NCI-H128 (cell line): Measurements from ENCODE around the gene TMEM52.
"Not testable (repeated sequence)": the region's sequence is repeated elsewhere in the genome, so short reads cannot be mapped to it uniquely, and the experiment has no call there.

Experiments used
- DNase-seq: peaks from one replicate; lab custom pipeline; 2025; ENCODE audit not compliant: unreplicated experiment; lab: John Stamatoyannopoulos, UW

Gene TMEM52

DNA sequence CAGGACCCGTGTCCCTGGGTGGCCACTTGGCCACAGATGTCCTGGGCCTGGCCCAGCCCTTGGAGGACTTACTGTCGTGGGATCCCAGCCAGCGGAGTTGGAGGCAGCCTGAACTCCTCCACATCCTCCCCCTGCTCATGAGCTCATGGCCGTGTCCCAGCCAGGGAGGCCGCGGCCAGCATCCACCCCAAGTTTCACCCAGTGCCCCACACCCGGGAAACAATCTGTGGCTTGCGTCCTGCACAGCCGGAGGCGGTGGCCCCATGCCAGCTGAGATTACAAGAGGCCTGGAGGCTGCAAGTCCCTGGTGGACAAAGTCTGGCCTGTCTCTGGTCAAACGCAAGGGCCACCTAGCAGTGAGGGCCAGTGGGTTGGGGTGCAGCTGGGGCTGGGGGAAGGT lies 27.5 kb upstream of the TMEM52 start:
- DNase-seq, result no peak

DNA sequence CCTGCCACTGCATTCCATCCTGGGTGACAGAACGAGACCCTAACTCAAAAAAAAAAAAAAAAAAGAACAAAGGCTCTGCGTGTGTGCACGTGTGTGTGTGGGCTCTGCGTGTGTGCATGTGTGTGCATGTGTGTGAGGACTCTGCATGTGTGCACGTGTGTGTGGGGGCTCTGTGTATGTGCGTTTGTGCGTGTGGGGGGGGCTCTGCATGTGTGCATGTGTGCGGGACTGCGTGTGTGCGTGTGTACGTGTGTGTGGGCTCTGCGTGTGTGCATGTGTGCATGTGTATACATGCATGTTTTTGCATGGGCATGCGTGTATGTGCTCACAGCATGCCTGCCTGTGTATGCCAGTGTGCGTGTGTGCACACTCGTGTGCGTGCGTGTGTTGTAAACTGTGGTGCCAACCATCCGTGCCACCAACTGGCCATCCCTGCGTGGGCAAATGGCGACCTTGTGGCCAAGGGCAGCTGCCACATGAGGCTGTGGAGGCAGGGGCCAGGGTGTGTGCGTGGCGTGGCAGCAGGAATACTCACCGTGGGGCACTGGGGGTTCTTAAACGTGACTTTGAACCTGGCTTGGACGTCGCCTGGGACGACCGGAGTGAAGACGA lies 26.8 kb upstream of the TMEM52 start:
- no peak for DNase-seq

DNA sequence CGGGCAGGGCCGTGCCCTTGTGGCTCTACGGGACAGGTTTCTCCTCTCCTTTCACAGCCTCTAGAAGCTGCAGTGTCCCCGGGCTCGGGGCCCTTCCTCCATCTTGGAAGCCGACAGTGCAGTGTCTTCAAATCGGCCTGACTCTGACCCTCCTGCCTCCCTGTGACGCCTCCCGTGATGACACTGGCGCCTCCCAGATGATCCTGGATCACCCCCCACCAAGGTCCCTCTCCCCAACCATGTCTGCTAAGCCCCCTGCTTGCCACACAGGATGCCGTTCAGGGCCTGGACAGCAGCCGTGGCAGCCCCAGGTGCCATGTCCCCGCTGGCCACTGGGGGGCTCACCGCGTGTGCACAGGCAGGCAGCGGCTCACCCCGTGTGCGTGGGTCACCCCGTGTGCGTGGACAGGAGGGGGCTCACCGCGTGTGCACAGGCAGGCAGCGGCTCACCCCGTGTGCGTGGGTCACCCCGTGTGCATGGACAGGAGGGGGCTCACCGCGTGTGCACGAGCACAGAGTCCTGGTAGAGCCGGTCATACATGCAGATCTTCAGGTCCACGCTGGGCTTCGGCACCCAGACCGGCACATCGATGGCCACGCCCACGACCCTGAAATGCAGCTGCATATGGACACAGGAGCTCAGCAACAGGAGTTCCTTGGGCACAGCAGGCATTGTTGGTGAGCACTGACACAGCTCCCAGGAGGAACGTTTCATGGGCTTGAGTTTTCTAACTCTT lies 24.9 kb upstream of the TMEM52 start:
- no peak for DNase-seq

DNA sequence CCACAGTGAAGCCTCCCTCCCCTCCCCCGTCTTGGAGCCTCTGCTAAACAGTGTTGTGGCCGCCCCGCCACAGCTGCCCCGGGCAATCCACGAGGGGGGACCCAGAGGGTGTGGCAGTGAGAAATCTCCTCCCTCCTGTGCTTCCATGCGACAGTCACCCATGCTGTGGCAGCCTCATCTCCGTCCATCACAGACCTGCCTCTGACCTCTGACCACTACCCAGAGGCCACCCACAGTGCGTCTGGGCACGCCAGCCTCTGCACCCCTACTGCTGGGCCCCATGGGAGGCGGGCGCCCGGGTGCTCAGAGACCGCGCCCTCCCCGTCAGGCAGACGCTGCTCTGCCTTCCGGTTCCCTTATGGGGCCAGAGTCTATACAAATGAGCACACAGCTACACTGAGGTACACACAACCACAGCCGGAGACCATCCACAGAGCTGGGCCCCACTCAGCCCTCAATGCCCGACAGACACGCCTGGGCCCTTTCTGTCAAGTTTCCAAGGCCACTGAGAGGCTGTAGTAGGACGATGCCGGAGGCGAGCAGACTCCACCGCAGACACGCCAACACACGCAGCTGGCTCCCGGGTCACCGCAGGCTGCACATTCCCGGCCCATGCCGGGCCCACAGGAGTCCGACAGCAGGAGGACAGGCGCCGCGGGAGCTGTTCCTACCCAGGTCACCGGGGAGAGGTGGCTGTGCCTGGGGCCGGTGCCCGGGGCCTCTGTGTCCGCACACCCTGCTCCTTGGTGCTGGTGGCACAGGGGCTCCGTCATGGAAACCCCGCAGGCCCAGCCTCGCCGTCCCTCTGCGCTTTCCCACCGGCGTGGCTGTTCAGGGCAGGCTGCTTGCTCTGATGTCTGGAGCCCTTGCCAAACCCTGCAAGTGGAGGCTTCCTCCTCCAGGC lies 23.9 kb upstream of the TMEM52 start:
- DNase-seq, result no peak

DNA sequence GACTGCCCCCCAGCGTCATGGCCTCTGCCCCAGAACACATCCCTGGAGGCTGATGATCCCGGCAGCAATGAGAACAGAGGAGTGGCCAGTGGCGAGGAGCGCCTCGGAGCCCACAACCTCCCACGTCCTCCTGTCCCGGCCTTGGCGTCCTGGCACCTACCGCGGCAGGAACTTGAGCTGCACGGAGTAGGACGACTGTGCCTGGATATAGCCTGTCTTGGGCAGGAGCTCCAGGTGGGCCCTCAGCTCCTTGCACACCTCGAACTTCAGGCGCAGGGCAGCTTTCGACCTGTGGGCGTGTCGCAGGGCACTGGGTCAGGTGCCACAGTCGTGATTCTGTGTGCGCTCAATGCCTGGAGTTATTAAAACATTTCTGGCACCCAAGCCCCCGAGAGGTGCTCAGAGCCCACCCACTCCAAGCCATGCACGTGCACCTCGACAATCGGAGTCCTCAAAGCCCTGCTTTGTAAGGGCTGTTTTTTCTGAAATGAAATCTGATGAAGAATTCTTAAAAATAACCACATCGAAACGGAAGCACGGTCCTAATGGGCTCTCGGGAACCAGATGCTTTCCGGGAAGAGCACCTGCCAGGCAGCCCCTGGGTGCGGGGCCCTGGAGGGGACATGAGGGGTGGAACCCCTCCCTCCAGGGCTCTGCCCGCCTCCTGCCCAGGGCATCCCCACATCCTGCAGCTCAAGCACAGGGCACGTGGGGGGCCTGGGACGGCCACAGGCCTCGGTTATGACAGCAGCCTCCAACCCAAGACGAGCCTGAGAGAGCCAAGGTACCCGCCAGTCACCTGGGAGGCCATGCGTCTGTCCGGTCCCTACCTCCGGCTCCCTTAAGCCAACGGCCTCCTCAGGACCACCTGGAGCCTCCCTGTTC lies 23.0 kb upstream of the TMEM52 start:
- DNase-seq, result no peak

DNA sequence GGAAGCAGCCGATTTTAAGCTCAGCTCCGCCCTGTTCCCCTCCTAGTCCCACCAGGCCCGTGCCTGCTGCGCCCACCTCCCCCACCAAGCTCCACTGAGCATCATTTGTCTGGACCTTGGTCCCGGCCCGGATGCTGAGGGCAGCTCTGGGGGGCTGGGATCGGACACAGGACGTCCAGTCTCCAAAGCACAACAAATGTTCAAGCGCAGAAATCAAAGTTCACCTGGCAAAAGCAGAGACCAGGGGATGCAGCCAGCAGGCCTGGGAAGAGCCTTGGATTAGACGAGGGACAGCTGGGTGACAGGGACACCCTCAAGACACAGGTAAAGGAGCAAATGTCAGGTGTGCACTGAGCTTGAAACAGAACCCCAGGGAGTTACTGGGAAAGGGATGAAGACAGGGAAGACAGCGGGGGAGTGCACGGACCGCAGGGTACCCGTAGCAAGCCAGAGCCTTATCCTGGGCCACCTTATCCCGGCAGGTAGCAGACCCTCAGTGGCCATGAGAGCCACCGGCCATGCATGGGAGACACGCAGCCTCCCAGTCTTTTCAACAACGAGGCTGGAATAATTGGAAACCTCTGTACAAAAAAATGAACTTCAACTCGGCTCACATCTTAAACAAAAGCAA lies 22.2 kb upstream of the TMEM52 start:
- DNase-seq, result no peak

DNA sequence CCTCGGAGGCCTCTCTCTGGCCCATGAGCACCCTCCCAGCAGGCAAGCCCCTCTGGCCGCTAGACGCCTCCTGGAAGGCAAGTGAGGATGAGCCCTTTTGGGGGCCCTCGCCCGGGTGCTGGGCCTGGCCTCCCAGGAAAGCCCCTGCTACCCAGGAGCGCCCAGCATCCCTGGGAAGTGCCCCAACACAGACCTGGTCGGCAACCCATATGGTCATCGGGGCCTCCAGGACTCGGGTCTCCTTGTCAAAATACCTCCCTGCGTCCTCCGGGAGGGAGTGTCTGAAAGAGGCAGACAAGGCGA lies 21.0 kb upstream of the TMEM52 start:
- DNase-seq, result no peak

DNA sequence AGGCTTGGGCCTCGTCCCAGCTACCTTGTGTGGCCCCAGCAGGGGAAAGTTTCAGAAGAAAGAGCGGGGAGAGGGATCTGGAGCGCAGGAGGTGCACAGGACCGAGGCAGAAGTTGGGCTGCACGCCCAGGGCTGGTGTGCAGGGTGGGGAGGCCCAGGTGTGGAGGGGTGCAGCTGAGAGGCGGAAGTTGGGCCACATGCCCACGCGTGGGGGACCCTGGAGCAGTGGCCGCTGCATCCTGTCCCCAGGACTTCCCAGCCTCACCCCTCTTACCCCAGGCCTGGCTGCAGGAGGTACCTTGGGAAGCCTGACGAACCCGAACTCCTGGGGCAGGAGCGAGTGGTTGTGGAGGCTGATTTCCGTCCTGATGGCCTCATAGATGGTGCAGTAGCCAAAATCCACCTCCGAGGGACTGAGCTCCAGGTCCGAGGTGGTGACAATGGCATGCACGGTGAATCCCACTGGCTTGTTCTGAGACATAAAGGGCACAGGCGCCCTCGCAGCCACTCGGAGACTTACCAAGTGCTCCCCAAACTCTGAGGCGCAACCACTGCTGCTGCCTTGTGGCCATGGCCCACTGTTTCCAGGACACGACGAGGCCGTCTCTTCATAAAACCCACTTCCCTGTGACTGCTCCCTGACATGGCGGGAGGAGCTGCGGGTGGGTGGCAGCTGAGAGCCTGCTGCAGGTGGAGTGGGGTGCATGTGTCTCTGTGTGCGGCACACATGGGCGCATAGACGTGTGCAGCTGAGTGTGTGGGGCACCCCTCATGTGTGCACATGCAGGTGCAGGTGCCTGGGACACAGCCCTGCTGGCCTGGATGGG lies 20.4 kb upstream of the TMEM52 start:
- no peak for DNase-seq

DNA sequence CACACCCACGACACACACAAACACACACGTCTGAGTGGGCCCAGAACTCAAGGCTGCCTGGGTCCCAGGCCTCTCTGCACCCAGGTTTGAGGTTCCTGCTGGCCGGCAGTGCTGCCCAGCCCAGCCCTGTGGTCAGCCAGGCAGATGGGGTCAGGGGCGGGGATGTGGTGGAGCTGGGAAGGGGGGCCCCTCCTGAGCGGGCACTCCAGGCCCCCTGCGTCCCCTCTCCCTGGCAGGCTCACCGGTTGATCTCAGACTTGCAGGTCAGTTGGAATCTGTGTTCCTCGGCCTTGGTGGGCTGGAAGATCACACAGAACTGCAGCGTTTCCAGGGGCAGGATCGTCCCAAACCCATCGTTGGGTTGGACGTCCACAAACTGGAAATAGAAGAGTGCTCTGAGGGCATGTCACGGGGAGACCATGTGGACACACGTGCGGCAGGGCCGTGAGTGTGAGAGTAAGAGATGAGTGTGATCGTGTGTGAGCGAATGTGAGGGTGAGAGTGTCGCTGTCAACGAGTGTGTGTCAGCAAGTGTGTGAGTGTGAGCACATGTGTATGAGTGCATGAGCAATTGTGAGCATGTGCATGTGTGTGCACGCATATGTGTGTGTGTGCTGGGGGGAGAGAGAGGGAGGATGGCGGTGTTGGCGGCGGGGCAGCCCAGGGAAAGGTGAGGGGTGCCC lies 19.7 kb upstream of the TMEM52 start:
- DNase-seq, result no peak

DNA sequence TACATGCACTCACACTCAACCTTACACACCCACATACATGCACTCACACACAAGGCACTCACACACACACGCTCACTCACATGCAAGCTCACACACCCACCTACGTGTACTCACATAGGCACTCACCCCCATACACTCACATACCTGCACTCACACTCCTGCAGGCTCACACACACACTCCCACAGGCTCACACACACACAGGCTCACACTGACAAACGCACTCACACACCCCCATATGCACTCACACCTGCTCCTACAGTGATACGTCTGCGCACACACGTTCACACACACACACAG lies 19.1 kb upstream of the TMEM52 start:
- DNase-seq, result no peak

DNA sequence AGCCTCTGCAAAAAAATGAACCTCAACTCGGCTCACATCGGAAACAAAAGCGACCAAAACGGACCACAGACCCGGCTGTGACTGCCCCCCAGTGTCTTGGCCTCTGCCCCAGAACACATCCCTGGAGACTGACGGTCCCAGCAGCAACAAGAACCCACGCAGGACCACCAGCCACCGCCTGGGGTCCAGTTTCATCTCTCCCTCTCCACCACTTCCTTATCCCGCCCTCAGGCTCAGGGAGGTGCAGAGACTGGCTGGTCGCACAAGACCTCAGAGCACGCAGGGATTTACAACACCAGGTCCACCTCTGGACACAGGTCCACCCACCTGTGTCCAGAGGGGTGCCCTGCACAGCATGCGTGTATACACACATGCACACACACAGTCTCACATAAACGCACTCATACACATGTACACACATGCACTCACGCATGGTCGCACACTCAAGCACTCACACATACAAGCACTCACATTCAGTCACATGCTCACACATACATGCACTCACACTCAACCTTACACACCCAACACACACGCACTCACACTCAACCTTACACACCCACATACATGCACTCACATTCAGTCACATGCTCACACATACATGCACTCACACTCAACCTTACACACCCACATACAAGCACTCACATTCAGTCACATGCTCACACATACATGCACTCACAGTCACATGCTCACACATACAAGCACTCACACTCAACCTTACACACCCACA lies 18.6 kb upstream of the TMEM52 start:
- no peak for DNase-seq

DNA sequence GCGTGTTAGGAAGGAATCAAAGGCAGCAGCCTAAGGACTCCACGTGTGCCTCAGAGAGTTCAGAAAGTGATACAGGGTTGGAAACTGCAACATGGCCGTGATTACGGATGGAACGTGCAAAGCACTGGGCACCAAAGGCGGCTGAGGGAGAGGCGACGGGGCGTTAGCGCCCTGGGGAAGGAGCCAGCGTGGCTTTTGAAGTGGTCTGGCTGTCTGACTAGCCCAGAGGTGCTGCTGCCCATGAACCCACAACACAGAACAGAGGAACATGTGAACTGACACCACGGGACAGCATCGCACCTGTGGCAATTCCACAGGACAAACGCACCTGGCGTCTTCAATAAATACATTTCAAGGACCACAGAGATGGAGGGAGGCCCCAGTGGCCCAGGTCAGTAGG lies 18.0 kb upstream of the TMEM52 start:
- DNase-seq, result no peak

DNA sequence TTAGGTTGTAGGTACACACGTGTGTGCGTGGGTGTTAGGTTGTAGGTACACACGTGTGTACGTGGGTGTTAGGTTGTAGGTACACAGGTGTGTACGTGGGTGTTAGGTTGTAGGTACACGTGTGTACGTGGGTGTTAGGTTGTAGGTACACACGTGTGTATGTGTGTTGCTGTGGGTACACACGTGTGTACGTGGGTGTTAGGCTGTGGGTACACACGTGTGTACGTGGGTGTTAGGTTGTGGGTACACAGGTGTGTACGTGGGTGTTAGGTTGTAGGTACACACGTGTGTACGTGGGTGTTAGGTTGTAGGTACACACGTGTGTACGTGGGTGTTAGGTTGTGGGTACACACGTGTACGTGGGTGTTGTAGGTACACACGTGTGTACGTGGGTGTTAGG lies 15.8 kb upstream of the TMEM52 start:
- DNase-seq, result not testable (repeated sequence)

DNA sequence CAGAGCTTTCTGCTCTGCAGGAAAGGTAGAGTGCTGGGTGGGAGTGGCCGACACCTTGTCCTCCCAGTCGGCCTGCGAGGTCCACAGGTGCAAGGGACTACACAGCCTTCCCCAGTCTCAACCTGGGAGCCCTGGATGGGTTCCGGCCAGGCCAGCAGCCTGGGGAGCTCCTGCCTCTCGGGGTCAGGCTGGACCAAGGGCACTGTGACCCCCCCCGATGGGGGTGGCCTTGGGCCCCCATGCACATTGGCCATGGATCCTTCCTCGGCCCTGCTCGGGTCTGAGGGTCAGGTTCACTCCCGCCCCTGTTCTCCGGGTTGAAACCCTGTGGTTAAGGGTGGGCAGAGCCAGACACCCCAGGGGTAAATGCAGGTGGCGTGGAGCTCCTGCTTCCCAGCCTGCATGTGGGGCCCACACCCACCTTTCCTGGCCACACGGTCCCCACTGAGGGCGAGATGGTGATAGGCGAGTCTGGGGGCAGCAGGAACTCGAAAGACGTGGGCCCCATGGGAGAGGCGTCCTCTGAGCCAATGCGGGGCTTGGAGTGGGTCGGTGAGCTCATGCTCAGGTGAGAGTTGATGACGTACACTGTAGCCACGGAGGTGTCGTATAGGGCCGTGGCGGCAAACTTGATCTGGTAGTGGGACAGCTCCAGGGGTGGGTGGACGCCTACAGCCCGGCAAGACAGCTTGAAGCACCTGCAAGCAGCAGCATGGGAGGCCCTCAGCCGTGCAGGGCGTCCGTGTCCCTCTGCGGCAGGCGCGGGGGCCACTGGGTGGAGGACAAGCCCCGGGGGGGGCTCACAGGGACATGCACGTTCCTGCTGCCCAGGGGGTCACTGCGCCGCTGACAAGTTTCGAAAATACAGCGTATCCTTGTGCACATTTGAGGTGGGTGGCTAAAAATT lies 10.8 kb upstream of the TMEM52 start:
- no peak for DNase-seq

DNA sequence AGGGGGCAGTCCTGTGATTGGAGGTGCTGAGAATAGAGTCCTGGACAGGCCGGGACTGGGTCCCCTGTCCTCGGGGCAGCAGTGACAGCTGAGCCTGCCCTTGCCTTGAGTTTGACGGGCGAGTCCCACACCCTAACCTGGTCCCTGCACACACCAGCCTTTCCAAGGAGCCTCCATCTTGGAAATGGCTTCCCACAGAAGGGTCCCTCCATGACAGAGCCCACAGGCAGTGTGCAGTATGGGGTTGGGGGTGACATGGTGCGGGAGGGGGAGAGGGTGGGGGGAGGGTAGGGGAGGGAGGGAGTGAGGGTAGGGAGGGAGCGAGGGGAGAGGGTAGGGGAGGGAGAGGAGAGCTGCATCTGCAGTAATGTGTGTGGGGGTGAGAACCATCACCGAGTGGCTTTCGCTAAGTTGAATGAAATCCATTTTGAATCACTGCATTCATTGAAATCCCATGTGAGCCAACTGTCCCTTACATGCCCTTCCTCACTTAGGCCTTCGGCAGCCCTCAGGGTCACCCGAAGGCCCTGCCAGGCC lies 10.1 kb upstream of the TMEM52 start:
- DNase-seq, result no peak

DNA sequence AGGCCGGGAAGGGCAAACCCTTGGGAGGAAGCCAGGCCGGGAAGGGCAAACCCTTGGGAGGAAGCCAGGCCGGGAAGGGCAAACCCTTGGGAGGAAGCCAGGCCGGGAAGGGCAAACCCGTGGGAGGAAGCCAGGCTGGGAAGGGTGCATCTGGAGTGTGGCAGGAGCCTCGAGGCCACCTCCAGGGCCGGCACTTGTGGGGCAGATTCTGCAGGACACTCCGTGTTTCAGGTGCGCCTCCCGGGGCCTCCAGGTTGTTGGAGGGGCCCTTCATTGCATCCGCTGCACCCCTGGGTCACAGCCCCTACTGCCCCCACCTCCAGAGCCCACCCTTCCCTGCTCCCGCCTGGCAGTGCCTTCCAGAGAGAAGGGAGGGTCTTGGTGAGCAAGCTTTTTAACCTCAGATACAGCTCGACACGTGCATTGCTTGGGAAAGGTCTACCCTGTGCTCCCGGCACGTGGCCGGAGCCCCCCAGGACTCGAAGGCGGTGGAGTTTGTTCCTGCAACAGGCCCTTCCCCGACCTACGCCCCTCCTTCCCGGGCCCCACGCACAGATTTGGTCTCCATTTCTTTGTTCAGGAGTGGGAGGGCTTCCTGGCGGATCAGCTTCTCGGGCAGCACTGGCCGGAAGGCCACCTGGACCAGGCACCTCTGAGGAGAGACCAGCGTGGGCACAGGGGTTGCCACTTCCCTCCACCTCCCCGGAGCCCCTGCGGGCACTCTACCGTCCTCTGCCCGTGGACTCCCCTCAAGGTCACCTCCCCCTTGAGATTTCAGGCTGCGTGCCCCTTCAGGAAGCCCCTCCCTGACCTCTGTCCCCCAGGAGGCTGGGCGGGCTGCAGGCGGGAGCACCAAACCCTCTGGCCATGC lies 9.4 kb upstream of the TMEM52 start:
- DNase-seq, result no peak

DNA sequence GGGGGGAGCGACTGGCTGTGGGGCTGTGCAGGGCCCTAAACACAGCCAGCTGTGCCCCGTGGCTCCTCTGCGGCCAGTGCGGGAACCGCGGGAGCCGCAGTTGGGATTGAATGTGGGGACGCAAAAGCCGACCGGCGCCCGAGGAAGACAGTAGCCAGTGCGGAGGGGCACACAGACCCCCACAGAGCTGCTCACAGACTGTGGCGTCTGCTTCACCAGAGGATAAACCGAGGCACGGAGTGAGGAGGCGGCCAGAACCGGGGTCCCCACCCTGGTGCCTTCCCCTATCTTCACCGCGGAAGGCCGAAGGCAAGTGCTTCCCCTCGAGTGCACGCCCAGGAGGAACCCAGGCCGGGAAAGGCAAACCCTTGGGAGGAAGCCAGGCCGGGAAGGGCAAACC lies 8.7 kb upstream of the TMEM52 start:
- no peak for DNase-seq
